ENCODE results near the gene RAD51D. TPM values are rescaled to one million over a fixed set of nuclear protein-coding genes. Genes with fewer than 3 reads are reported as not detected.

RAD51D gene
- total RNA-seq, 2 experiments from 2014 or later, result 6.2 to 8.6 TPM

DNA sequence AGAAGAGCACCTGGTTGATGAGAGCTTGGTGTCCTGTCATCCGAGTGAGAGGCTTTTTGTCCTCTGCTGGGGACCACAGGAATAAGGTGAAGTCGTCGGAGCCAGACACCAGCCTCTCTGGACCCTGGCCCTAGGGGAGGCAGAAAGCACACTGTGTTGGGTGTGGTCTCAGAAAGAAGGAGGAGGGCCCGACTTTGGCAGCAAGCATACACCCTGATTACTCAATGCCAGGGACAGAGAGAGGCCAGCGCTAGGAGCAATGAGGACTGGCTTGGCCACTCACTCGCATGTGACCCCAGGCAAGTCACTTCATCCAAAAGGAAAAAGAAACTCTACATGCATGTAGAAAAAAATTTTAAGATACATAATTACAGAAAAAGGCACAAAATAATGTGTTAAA, 15.7 kb upstream of the RAD51D start:
- Mint-ChIP-seq H3K36me3 (ENCODE audit: low read depth) (peaks cover 88% of the 10 kb centered on the region), H3K27me3 (no peaks in the 10 kb centered on the region), H3K27ac (no peak overlapping the region), H3K4me1 (ENCODE audit: low read depth) (no peaks in the 10 kb centered on the region), H3K9me3 (no peaks in the 10 kb centered on the region), H3K4me3 (no peak overlapping the region)
- Histone ChIP-seq H3K27me3 (ENCODE audit: control insufficient read depth in 1 of 2, insufficient read depth in 2 of 2, low read length in 2 of 2) (no peaks in the 10 kb centered on the region), H3K36me3 (ENCODE audit: insufficient read depth, low read length) (peaks cover 91% of the 10 kb centered on the region), H3K9me3 (ENCODE audit: control insufficient read depth in 1 of 2, insufficient read depth in 1 of 2, low read length in 2 of 2) (no peaks in the 10 kb centered on the region), H3K27ac (ENCODE audit: low read depth in 1 of 2, low read length in 2 of 2) (no peak overlapping the region), H3K4me1 (ENCODE audit: insufficient read depth, low read length) (peaks cover 8% of the 10 kb centered on the region), H3K4me3 (ENCODE audit: low read length) (no peak overlapping the region)
- ChIA-PET CTCF (no interaction called here), POLR2A (no interaction called here)
- TF ChIP-seq, protein P1, sequence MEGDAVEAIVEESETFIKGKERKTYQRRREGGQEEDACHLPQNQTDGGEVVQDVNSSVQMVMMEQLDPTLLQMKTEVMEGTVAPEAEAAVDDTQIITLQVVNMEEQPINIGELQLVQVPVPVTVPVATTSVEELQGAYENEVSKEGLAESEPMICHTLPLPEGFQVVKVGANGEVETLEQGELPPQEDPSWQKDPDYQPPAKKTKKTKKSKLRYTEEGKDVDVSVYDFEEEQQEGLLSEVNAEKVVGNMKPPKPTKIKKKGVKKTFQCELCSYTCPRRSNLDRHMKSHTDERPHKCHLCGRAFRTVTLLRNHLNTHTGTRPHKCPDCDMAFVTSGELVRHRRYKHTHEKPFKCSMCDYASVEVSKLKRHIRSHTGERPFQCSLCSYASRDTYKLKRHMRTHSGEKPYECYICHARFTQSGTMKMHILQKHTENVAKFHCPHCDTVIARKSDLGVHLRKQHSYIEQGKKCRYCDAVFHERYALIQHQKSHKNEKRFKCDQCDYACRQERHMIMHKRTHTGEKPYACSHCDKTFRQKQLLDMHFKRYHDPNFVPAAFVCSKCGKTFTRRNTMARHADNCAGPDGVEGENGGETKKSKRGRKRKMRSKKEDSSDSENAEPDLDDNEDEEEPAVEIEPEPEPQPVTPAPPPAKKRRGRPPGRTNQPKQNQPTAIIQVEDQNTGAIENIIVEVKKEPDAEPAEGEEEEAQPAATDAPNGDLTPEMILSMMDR (IDR thresholded peaks at IDR 0.05), result no peak
- DNase-seq (no peak), ATAC-seq (ENCODE audit: poor library complexity) (no peak)
- intact Hi-C loops (cut with DNase I, micrococcal nuclease), result no loop called here

GRCh38 chr17:35132816-35133550, 13.3 kb upstream of the RAD51D start:
- H3K27ac ChIP-seq (ENCODE audit: low read depth in 1 of 2, low read length in 2 of 2), result no peak overlapping the region
- ChIA-PET POLR2A (no interaction called here), CTCF (no interaction called here)
- no peak overlapping the region for H3K4me3 Mint-ChIP-seq
- H3K4me1 ChIP-seq (ENCODE audit: insufficient read depth, low read length), result no peaks in the 10 kb centered on the region
- H3K27ac Mint-ChIP-seq, result no peak overlapping the region
- no peaks in the 10 kb centered on the region for H3K9me3 Mint-ChIP-seq
- H3K36me3 Mint-ChIP-seq (ENCODE audit: low read depth), result peaks cover 75% of the 10 kb centered on the region
- no peaks in the 10 kb centered on the region for H3K27me3 Mint-ChIP-seq
- intact Hi-C loops (cut with DNase I, micrococcal nuclease), result no loop called here
- TF ChIP-seq, protein P1 (IDR thresholded peaks at IDR 0.05), result no peak
- ATAC-seq (ENCODE audit: poor library complexity) (no peak), DNase-seq (no peak)
- no peaks in the 10 kb centered on the region for H3K4me1 Mint-ChIP-seq (ENCODE audit: low read depth)
- H3K36me3 ChIP-seq (ENCODE audit: insufficient read depth, low read length), result peaks cover 71% of the 10 kb centered on the region
- no peaks in the 10 kb centered on the region for H3K9me3 ChIP-seq (ENCODE audit: control insufficient read depth in 1 of 2, insufficient read depth in 1 of 2, low read length in 2 of 2)
- H3K27me3 ChIP-seq (ENCODE audit: control insufficient read depth in 1 of 2, insufficient read depth in 2 of 2, low read length in 2 of 2), result no peaks in the 10 kb centered on the region
- no peak overlapping the region for H3K4me3 ChIP-seq (ENCODE audit: low read length)

DNA sequence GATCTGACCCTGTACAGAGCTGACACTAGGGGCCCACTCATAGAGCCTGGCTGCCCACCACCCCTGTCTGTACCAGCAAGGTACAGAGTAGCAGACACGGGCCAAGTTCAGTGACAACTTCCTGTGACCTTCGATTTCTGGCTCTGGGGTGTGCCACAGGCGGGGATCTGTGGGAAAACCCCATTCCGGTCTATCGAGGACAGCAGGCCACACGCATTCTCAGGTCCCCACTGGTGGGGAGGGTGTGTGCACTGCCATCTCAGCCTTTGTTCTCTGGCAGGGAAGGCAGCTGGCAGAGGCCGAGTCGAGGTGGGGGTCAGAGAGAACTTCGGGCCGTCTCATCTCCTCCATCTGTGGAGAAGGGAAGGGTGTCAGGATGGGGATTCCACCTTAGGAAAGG, 12.4 kb upstream of the RAD51D start:
- Mint-ChIP-seq H3K27ac (no peak overlapping the region), H3K4me3 (no peak overlapping the region), H3K4me1 (ENCODE audit: low read depth) (no peaks in the 10 kb centered on the region), H3K27me3 (no peaks in the 10 kb centered on the region), H3K36me3 (ENCODE audit: low read depth) (peaks cover 66% of the 10 kb centered on the region), H3K9me3 (no peaks in the 10 kb centered on the region)
- POLR2A ChIA-PET, result no interaction called here
- Histone ChIP-seq H3K36me3 (ENCODE audit: insufficient read depth, low read length) (peaks cover 62% of the 10 kb centered on the region), H3K4me3 (ENCODE audit: low read length) (no peak overlapping the region), H3K4me1 (ENCODE audit: insufficient read depth, low read length) (no peaks in the 10 kb centered on the region), H3K27ac (ENCODE audit: low read depth in 1 of 2, low read length in 2 of 2) (no peak overlapping the region), H3K9me3 (ENCODE audit: control insufficient read depth in 1 of 2, insufficient read depth in 1 of 2, low read length in 2 of 2) (no peaks in the 10 kb centered on the region), H3K27me3 (ENCODE audit: control insufficient read depth in 1 of 2, insufficient read depth in 2 of 2, low read length in 2 of 2) (no peaks in the 10 kb centered on the region)
- ATAC-seq (ENCODE audit: poor library complexity) (no peak), DNase-seq (no peak)
- CTCF ChIA-PET, result no interaction called here
- intact Hi-C loops (cut with DNase I, micrococcal nuclease), result no loop called here
- TF ChIP-seq, protein P1 (IDR thresholded peaks at IDR 0.05), result no peak

Measured in CD4-positive, alpha-beta T cell (primary cell).